Testis (tissue), 2 donors: ENCODE results near the gene ROBO1.

Experiments used
- CTCF ChIP-seq, 3 experiments: fragments of 450-650 bp in 2 of 3; fragments of 200-600 bp in 1 of 3; sonication (generic) in 1 of 3; IDR thresholded peaks; one replicate each; pipeline ENCODE4 v1.5.1; 2016 to 2019; ENCODE audit warnings: antibody characterized with exemption in 3 of 3, mild to moderate bottlenecking in 2 of 3, moderate library complexity in 1 of 3
- POLR2A ChIP-seq: fragments of 450-650 bp; IDR thresholded peaks from one replicate; pipeline ENCODE4 v1.6.1; 2017; ENCODE audit warnings: antibody characterized with exemption, mild to moderate bottlenecking, moderate library complexity

DNA sequence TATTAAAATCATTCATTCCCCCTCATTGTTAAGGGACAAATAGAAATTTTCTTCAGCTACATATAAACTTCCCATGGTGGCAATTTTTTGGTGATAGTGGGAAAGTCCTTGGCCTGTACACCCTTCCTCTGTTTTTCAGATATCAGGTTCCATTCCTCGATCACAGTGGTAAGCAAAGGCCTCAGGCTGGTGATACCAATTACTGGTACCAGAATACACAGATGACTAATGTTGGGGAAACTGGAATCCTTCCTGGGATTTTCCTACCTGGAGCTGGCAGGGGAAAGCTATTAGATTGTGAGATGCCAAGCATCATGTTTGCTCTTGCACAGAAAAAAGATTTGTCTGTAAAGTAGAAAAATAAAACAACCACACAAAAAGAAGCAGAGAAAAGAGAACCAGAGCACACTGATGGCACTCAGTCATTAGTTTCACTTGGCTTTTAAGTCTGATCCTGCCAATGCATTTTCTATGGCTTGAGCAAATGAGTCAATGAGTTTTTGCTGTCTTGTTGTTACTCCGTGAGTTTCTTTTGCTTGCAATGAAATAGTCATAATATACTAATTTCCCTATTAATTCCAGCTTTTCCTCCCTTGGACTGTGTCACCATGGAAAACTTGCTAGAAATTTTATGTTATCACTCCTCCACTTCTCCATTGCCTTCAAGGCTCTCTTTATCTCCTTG, 795.0 kb downstream of the ROBO1 start:
- TF ChIP-seq POLR2A: no peak
- TF ChIP-seq CTCF (IDR thresholded peaks at IDR 0.05): no peak
